NCI-H187 treated with DMSO at 0.1 percent for 48 hours (cell line): ENCODE measurements around the gene KRTAP4-9.
"Not testable (repeated sequence)": the region's sequence is repeated elsewhere in the genome, so short reads cannot be mapped to it uniquely, and the experiment has no call there.

Source experiments
- DNase-seq: peaks from one replicate; lab custom pipeline; 2025; lab: John Stamatoyannopoulos, UW

The KRTAP4-9 gene

DNA sequence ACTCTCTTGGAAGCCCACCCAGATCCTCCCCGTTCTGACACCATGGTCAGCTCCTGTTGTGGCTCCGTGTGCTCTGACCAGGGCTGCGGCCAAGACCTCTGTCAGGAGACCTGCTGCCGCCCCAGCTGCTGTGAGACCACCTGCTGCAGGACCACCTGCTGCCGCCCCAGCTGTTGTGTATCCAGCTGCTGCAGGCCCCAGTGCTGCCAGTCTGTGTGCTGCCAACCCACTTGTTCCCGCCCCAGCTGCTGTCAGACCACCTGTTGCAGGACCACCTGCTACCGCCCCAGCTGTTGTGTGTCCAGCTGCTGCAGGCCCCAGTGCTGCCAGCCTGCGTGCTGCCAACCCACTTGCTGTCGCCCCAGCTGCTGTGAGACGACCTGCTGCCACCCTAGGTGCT is at the start of gene KRTAP4-9:
Gene KRTAP4-9, plus strand, starts transcription at position 43 of the 400 bp plus-strand sequence. Its CDS starts 0 bp downstream, at position 43.
- not testable (repeated sequence) for DNase-seq

DNA sequence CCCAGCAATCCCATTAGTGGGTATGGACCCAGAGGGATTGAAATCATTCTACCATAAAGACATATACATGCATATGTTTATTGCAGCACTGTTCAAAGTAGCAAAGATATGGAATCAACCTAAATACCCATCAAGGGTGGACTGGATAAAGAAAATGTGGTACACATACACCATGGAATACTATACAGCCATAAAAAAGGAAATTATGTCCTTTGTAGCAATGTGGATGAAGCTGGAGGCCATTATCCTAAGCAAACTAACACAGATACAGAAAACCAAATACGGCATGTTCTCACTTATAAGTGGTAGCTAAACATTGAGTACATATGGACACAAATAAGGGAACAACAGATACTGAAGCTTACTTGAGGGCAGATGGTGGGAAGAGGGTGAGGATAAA is 47.6 kb upstream of the KRTAP4-9 start:
- no peak for DNase-seq

GRCh38 chr17:41058741-41059140 is 46.4 kb upstream of the KRTAP4-9 start:
- DNase-seq, result no peak

DNA sequence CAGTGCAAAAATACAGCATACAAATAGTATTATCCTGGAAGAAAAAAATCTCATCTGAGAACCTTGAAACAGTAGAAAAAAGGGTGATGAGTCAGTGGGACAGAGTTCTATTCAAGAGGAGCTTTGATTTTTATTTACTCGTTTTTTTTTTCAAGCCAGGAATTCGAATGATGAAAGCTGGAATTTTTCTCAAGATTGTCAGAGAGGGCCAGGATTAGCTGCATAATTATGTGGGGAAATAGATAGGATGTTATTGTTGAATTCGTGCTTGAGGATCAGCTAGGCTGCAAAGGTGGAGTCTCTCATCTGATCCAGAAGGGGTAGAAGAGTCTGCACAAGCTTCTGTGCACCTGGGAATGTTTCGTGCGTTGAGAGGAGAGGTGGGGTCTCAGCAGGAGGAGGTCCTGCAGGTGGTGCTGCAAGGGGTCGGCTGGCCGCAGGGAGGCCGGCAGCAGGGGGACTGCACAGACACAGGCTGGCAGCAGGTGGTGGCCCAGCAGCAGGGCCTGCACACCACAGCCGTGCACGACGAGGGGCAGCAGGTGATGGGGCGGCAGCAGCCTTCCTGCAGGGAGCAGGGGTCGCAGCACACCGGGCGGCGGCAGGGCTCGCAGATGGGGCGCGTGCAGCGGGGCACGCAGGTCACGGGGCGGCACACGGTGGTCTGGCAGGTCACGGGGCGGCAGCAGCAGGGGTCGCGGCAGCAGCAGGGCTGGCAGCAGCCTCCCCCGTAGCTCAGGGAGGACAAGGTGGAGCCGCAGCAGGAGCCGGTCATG is 45.7 kb upstream of the KRTAP4-9 start:
- DNase-seq, result not testable (repeated sequence)

GRCh38 chr17:41060052-41060604 is 45.1 kb upstream of the KRTAP4-9 start, which contains the start of gene KRTAP2-3:
KRTAP2-3 (minus strand) TSS chr17:41060114; CDS start chr17:41060050, 64 bp downstream.
- no peak for DNase-seq

DNA sequence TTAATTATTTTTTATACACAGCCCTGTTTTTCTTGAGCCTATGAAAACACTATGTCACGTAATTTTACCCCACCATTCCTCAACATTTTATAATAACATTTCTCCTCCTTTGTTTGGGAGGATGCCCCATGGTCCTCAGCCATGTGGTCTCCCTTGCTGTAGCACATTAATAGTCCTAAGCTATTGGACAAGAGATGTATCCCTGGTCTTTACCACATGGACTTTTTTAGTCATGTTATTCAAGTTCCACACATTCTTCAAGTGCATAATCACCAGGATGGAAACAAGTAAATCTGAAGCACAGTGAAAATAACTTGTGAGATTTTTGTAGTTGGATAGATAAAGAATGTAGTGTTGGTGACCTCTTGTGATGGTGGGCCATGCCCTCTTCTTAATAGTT is 43.2 kb upstream of the KRTAP4-9 start:
- DNase-seq, result no peak

DNA sequence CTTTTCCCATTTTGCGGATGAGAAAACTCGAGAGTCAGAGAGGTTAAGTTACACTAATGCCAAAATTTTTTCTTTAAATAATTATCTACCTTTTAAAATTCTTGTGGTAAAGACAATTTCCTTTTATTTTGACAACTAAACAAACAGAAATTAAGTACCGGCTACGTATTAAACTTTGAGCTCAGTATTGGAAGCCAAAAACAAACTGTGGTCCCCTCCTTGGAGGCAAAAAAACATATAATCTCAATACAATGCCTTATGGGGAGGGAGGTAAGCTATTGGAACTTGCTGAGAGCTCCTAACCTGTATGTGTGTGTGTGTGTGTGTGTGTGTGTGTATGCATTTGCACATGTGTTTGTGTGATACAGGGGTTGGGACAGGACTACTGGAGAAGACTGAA is 41.7 kb upstream of the KRTAP4-9 start:
- DNase-seq, result no peak

GRCh38 chr17:41064301-41064700 is 40.9 kb upstream of the KRTAP4-9 start:
- no peak for DNase-seq

DNA sequence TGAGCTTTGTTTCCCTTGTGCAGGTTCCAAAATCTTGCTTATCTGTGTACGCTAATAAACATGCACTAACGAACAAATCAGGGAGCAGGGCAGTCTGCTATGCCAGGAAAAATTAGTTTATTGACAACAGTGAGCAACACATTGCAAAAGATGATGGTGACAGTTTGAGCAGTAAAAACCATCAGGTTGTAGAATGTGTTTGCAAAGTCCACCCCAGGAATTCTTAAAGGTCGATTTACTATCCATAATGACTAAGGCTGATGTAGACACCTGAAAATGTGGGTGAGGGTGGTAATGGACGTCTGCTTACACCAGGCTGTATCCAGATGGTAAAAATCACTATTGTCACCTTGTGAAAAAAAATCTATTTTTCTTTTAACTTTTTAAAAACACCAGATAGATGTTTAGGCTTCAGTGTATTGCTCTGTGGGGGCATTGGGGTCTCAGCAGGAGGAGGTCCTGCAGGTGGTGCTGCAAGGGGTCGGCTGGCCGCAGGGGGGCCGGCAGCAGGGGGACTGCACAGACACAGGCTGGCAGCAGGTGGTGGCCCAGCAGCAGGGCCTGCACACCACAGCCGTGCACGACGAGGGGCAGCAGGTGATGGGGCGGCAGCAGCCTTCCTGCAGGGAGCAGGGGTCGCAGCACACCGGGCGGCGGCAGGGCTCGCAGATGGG is 40.0 kb upstream of the KRTAP4-9 start:
- not testable (repeated sequence) for DNase-seq

DNA sequence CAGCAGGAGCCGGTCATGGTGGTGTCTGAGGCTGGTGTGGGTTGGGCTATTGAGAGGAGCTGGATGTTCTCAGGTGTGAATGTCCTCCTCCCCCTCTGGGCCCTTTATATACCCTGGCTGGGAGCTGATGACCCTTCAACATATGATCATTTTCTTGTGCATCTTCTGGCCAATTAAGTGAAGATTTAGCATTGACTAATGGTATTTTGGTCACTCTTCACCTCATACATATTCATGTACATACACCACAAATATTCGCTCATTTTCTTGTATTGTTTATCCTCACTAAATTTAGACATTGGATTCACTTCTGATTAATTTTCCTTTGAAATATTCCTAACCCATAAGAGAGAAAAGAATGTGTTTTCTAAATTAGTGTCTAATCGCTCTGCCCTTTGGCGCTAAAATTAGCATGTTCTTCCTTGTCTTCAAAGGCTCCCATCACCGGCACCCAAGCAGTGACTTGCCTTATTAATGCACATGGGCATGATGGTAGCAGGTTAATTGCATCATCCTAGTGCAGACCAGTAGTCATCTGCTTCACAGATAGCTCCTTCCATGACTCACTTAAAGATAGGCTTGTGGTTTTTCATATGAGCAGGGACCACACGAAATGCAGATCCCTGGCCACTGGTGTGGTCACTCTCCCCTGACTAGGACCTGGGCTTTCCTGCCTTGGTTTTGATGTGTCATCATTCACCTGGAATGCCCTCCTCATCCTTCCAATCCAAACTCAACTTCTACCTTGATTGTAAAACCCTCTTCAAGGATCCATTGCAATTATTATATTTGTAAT is 39.2 kb upstream of the KRTAP4-9 start, which contains the start of gene KRTAP2-4:
Gene KRTAP2-4, minus strand, starts transcription at position 51 of the 796 bp plus-strand sequence. Its CDS starts 34 bp downstream, at position 17.
- DNase-seq, result no peak

DNA sequence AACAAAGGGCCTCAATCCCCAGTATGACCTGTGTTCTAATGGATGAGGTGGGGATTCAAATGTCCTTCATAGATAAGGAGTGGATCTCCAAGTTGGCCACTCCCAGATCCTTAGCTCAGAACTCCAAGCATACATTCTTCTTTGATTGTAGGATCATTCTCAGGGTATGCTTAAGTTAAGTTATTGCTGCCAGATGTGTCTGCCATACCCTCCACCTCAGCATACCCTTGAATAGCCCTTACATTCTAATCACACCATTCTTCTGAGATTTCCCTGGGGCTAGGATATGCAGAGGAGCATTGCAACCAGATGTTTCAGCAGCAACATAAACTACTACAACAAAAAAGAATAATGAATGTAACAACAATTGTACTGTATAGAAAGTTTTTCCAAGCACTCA is 37.9 kb upstream of the KRTAP4-9 start:
- no peak for DNase-seq

DNA sequence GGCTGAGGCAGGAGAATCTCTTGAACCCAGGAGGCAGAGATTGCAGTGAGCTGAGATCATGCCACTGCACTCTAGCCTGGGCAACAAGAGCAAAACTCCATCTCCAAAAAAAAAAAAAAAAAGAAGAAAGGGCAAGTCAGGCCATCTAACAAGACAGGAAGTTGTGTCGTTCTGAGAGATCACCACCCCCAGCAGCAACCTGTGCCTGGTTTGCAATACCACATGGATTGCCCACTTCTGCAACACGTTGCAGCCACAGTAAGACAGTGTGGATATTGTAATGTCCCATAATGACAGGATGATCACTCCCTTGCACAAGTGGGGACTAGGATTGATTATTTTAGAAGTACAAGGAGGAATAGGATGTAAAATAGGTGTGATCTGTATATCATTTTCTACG is 36.2 kb upstream of the KRTAP4-9 start:
- DNase-seq, result no peak

DNA sequence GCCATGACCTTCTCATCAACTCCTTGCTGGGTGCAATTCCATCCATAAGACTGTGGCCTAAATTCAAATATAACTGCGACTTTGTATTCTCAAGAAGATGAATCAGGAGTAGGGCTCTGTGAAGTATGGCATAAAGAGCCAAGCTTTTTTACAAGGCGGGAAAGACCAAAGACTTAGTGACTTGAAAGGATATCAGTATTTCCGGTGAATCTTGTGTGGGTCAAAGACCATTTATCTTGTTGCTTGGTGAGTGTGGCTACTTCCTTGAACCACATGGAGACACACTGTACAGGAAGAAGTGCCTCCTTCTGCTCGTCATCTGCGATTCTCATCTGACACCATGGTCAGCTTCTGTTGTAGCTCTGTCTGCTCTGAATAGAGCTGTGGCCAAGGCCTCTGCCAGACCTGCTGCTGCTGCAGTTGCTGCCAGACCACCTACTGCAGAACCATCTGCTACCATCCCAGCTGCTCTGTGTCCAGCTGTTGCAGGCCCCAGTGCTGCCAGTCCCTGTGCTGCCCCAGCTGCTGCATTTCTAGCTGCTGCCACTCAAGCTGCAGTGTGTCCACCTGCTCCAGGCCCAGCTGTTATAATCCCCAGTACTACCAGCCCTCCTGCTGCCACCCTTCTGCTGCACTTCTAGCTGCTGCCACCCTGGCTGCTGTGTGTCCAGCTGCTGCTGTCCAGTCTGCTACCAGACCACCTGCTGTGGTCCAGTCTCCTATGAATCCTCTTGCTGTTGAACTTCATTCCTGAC is 33.4 kb upstream of the KRTAP4-9 start:
- no peak for DNase-seq

GRCh38 chr17:41073676-41074075 is 31.5 kb upstream of the KRTAP4-9 start:
- no peak for DNase-seq

- no peak for DNase-seq
Measured at GRCh38 chr17:41076788-41077187, 28.4 kb upstream of the KRTAP4-9 start.

DNA sequence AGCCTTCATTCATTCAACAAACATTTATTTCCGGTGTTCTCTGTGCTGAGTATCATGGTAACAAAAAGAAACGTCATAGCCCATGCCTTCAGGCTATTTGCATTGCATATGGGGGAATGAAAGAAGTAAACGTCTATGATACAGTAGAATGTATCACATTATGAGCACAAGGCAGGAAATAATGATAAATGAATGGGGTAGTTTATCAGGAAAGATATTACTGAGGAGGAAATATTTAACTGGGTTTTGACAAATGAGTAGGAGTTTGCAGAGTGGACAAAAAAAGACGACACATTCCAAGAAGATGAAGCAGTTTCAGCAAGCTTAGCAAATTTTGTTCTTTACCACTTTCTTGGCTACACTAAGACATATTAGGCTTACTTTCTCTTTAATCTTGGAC is 22.6 kb upstream of the KRTAP4-9 start:
- DNase-seq, result no peak

DNA sequence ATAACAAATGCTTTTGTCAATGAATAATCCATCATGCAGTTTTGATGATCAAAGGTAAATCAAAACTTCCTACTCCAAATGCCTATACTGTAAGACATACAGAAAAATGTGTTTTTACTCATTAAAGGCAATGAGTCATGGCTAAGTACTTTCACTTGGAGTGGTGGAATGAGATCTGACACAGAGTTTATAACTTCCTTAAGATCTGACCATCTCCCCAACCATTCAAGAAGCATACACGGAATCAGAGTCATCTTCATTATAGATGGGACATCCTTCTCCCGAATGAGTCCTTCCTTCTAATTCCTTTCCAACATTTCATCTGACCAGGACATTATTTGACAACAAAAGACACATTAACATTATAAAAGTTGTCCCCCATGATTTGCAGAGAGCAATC is 21.8 kb upstream of the KRTAP4-9 start:
- DNase-seq, result not testable (repeated sequence)

GRCh38 chr17:41084100-41084856 is 20.9 kb upstream of the KRTAP4-9 start, which contains the start of gene KRTAP4-7:
KRTAP4-7 (plus strand) TSS chr17:41084150; CDS start chr17:41084207, 57 bp downstream.
- DNase-seq, result not testable (repeated sequence)

DNA sequence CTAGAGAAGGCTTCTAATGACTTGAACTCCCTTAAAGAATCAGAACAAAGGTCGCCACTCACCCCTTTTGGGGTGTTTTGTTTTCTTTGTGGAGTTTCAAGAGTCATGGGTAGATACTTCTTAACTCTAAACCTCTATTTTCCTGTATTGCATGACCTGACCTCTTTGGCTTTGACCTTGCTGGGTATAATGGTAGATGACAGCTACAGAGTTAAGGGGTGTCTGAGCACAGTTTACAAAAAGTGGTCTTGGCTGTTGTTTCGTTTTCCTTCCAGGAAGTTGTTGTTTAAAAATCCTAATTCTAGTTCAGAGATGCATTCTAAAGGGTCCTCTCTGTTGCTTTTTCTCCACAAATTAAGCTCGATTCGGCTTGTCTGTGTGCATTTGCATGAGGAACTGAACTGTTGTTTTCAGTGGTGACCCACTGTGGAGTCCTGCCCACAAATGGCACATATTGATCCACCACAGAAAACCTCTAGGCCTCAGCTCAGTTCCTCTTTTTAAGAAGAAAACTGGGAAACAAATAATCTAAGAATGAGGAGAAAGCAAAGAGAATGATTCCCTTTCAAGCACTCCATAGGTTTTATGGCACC is 16.3 kb upstream of the KRTAP4-9 start:
- not testable (repeated sequence) for DNase-seq

- no peak for DNase-seq
Measured at GRCh38 chr17:41096055-41096454, 9.1 kb upstream of the KRTAP4-9 start.
